Measurements from ENCODE around the gene FLOT2.
"Not testable (repeated sequence)": the region's sequence is repeated elsewhere in the genome, so short reads cannot be mapped to it uniquely, and the experiment has no call there.

The FLOT2 gene

GRCh38 chr17:28893248-28894183, 4.0 kb downstream of the FLOT2 start:
- peak; percentile 44 for DNase-seq

- no peak for DNase-seq
Observed at GRCh38 chr17:28892024-28892423, 5.5 kb downstream of the FLOT2 start.

GRCh38 chr17:28891201-28891600, 6.3 kb downstream of the FLOT2 start:
- DNase-seq = no peak

- no peak for DNase-seq
Observed at GRCh38 chr17:28889996-28890395, 7.5 kb downstream of the FLOT2 start.

GRCh38 chr17:28888832-28889231, 8.7 kb downstream of the FLOT2 start:
- DNase-seq = no peak

GRCh38 chr17:28887871-28888471, 9.6 kb downstream of the FLOT2 start:
- DNase-seq = no peak

- DNase-seq = no peak
Observed at GRCh38 chr17:28885951-28886350, 11.6 kb downstream of the FLOT2 start.

GRCh38 chr17:28885363-28885762, 12.2 kb downstream of the FLOT2 start:
- DNase-seq = no peak

GRCh38 chr17:28883967-28884702, 13.4 kb downstream of the FLOT2 start:
- no peak for DNase-seq

- DNase-seq = no peak
Observed at GRCh38 chr17:28882154-28882895, 15.2 kb downstream of the FLOT2 start.

- no peak for DNase-seq
Observed at GRCh38 chr17:28881533-28882056, 15.9 kb downstream of the FLOT2 start.

- no peak for DNase-seq
Observed at GRCh38 chr17:28880572-28880945, 17.0 kb downstream of the FLOT2 start.

- no peak for DNase-seq
Observed at GRCh38 chr17:28879886-28880571, 17.5 kb downstream of the FLOT2 start.

- DNase-seq = no peak
Observed at GRCh38 chr17:28878981-28879380, 18.6 kb downstream of the FLOT2 start.

GRCh38 chr17:28878158-28878910, 19.2 kb downstream of the FLOT2 start:
- DNase-seq = no peak

- not testable (repeated sequence) for DNase-seq
Observed at GRCh38 chr17:28877150-28877711, 20.3 kb downstream of the FLOT2 start.

- no peak for DNase-seq
Observed at GRCh38 chr17:28875848-28876550, 21.5 kb downstream of the FLOT2 start.

GRCh38 chr17:28874750-28875149, 22.8 kb downstream of the FLOT2 start:
- no peak for DNase-seq

GRCh38 chr17:28873839-28874238, 23.7 kb downstream of the FLOT2 start:
- no peak for DNase-seq

GRCh38 chr17:28871056-28871579, 26.4 kb downstream of the FLOT2 start:
- DNase-seq = no peak
